ENCODE data around the gene ADARB2.
"Not testable (repeated sequence)": the region's sequence is repeated elsewhere in the genome, so short reads cannot be mapped to it uniquely, and the experiment has no call there.

The ADARB2 gene

GRCh38 chr10:1360558-1361164 is 376.7 kb downstream of the ADARB2 start:
- H3K36me3 ChIP-seq (replicated peaks): no peaks in the 10 kb centered on the region
- in situ Hi-C loops (cut with MboI; ENCODE audit: low sequenced_read_pairs): no loop called here
- DNase-seq (ENCODE audit: low spot score in 2 of 2): no peak
- H3K9me3 ChIP-seq: no peaks in the 10 kb centered on the region
- H3K4me3 ChIP-seq: no peak overlapping the region
- H3K27me3 ChIP-seq (ENCODE audit: low read depth): no peaks in the 10 kb centered on the region
- no peaks in the 10 kb centered on the region; the same call in 1 of the 2 replicates for H3K4me1 ChIP-seq

DNA sequence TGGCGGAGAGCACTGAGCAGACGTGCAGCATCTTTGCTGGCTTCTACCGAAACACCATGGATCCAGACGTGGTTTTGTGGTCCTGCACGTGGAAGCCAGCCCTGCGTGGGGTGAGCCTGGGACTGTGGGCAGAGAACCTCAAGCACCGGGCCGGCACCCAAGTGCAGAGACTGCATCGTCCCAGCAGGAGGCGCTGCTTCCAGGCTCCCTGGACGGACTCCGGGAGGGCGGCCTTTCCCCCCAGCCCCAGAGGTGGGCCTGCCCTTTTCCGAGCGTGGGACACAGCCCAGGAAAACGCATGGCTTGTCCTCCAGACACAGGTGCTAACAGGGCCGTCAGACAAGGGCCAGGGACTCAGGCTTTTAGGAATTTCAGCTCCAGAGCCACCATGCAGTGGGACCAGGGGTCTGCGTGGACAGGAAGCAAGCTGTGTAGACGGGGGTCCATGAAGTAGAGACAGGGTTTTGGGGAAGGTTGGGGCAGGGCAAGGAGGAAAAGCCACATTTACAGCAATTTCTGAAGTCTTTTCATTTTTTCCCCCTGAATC is 377.2 kb downstream of the ADARB2 start:
- no peaks in the 10 kb centered on the region for H3K36me3 ChIP-seq (replicated peaks)
- no peaks in the 10 kb centered on the region for H3K27me3 ChIP-seq (ENCODE audit: low read depth)
- H3K4me3 ChIP-seq: no peak overlapping the region
- DNase-seq (ENCODE audit: low spot score in 2 of 2): peak in 1 of 2 experiments; percentile 47
- H3K4me1 ChIP-seq: no peaks in the 10 kb centered on the region; the same call in 1 of the 2 replicates
- in situ Hi-C loops (cut with MboI; ENCODE audit: low sequenced_read_pairs): no loop called here
- H3K9me3 ChIP-seq: no peaks in the 10 kb centered on the region

- in situ Hi-C loops (cut with MboI; ENCODE audit: low sequenced_read_pairs): no loop called here
- H3K4me3 ChIP-seq: no peak overlapping the region
- no peaks in the 10 kb centered on the region for H3K36me3 ChIP-seq (replicated peaks)
- no peak for DNase-seq (ENCODE audit: low spot score in 2 of 2)
- no peaks in the 10 kb centered on the region for H3K9me3 ChIP-seq
- H3K4me1 ChIP-seq: no peaks in the 10 kb centered on the region; the same call in 1 of the 2 replicates
- H3K27me3 ChIP-seq (ENCODE audit: low read depth): no peaks in the 10 kb centered on the region
Measured at GRCh38 chr10:1359626-1359955, 377.7 kb downstream of the ADARB2 start.

- no peaks in the 10 kb centered on the region; the same call in 1 of the 2 replicates for H3K4me1 ChIP-seq
- H3K4me3 ChIP-seq: no peak overlapping the region
- no peaks in the 10 kb centered on the region for H3K9me3 ChIP-seq
- in situ Hi-C loops (cut with MboI; ENCODE audit: low sequenced_read_pairs): no loop called here
- no peaks in the 10 kb centered on the region for H3K36me3 ChIP-seq (replicated peaks)
- H3K27me3 ChIP-seq (ENCODE audit: low read depth): no peaks in the 10 kb centered on the region
- DNase-seq (ENCODE audit: low spot score in 2 of 2): no peak
Measured at GRCh38 chr10:1358860-1359625, 378.3 kb downstream of the ADARB2 start.

DNA sequence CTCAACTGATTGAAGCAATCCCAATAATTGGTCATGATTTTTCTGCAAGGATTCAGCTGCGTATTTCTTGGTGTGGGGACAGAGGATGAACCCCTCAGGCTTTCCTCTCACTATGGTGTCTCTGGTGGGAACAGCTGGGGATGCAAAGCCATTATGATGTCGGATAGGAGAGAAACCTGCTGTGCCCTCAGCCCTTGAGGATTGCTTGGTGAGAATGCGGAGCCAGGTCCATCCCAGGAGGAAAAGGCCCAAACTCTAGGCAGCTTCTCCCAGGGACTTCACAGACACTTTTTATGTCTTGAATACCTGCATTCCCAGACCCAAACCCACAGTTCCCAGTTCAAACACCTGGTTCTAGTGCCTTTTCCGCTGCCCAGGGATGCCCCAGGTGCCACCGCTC is 379.2 kb downstream of the ADARB2 start:
- Histone ChIP-seq H3K9me3 (no peaks in the 10 kb centered on the region), H3K27me3 (ENCODE audit: low read depth) (no peaks in the 10 kb centered on the region), H3K36me3 (replicated peaks) (no peaks in the 10 kb centered on the region), H3K4me3 (no peak overlapping the region), H3K4me1 (no peaks in the 10 kb centered on the region; the same call in 1 of the 2 replicates)
- DNase-seq (ENCODE audit: low spot score in 2 of 2): no peak
- in situ Hi-C loops (cut with MboI; ENCODE audit: low sequenced_read_pairs): no loop called here

DNA sequence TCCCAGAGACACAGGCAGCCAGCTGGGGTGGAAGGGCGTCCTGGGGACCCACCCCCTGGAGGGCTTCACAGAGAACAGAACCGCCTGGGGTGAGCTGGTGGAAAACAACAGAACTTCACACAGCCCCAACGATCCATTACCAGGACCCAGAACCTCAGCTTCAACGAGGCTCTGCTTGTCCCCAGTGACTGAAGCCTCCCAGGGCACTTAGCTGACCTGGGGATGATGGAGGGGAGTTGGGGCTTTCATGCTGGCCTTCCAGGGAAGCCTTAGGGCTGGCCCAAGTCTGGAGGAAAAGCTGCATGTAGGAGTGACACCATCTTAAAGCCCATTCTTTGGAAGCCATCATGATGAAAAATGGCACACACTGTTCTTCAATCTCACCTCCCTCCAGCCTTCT is 381.0 kb downstream of the ADARB2 start:
- in situ Hi-C loops (cut with MboI; ENCODE audit: low sequenced_read_pairs): no loop called here
- no peaks in the 10 kb centered on the region for H3K36me3 ChIP-seq (replicated peaks)
- H3K9me3 ChIP-seq: no peaks in the 10 kb centered on the region

GRCh38 chr10:1354809-1355710 is 382.3 kb downstream of the ADARB2 start:
- Histone ChIP-seq H3K27me3 (ENCODE audit: low read depth) (no peaks in the 10 kb centered on the region), H3K36me3 (replicated peaks) (no peaks in the 10 kb centered on the region), H3K9me3 (no peaks in the 10 kb centered on the region), H3K4me1 (no peaks in the 10 kb centered on the region), H3K4me3 (no peak overlapping the region)
- in situ Hi-C loops (cut with MboI; ENCODE audit: low sequenced_read_pairs): no loop called here
- DNase-seq (ENCODE audit: low spot score in 2 of 2): no peak

More for the DNA sequence above, 381.0 kb downstream of the ADARB2 start:
- H3K4me1 ChIP-seq: no peaks in the 10 kb centered on the region; the same call in 1 of the 2 replicates
- DNase-seq (ENCODE audit: low spot score in 2 of 2): no peak
- H3K27me3 ChIP-seq (ENCODE audit: low read depth): no peaks in the 10 kb centered on the region
- H3K4me3 ChIP-seq: no peak overlapping the region

DNA sequence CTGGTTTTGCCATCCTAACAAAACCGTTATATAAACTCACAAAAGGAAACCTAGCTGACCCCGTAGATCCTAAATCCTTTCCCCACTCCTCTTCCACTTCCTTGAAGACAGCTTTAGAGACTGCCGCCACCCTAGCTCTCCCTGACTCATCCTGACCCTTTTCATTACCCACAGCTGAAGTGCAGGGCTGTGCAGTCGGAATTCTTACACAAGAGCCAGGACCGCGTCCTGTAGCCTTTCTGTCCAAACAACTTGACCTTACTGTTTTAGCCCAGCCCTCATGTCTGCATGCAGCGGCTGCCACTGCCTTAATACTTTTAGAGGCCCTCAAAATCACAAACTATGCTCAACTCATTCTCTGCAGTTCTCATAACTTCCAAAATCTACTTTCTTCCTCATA is 385.0 kb downstream of the ADARB2 start:
- H3K4me1 ChIP-seq; in situ Hi-C loops (cut with MboI; ENCODE audit: low sequenced_read_pairs); H3K36me3 ChIP-seq (replicated peaks); H3K4me3 ChIP-seq; DNase-seq (ENCODE audit: low spot score in 2 of 2); H3K9me3 ChIP-seq; H3K27me3 ChIP-seq (ENCODE audit: low read depth): not testable (repeated sequence)

- Histone ChIP-seq H3K9me3 (peaks cover 2% of the 10 kb centered on the region; the same call in 1 of the 2 replicates), H3K27me3 (ENCODE audit: low read depth) (no peaks in the 10 kb centered on the region), H3K4me1 (no peaks in the 10 kb centered on the region), H3K4me3 (no peak overlapping the region), H3K36me3 (replicated peaks) (no peaks in the 10 kb centered on the region)
- in situ Hi-C loops (cut with MboI; ENCODE audit: low sequenced_read_pairs): no loop called here
- DNase-seq (ENCODE audit: low spot score in 2 of 2): no peak
Measured at GRCh38 chr10:1348773-1349050, 388.6 kb downstream of the ADARB2 start.

DNA sequence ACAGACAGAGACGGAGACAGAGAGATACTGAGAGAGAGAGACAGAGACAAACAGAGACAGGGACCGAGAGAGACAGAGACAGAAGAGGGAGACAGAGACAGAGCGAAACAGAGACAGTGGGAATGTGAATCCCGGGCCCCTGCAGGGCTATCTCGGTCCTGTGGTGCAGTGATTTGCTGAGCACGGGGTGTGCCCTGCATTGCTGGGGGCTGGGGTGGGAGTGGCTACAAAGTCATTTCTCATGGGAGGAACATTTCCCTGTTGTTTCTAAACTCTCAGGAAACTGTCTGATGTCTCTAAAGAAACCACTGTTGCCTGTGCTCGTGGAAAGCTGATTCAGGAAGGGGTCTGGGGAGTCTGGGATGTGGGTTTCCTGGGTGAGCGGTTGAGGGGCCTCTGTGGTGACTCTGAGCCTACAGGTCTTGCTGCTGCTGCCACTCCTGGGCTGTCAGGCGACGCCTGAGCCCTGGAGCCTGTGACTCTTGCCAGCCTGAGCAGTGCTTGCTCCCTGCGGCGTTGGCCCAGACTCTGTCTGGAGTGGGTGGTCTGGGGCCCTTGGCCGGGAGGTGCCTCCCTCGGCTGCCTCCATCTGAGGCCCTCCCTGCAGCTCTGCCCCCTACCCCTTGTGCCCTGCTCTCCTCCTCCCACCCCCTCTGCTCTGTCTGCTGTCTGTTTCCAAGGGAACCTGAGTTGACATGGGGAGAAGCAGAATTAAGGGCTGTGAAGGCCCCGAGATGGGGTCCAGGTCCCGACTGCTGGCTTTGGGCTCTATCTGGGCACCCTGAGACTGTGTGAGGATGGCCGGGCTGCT is 389.2 kb downstream of the ADARB2 start:
- DNase-seq (ENCODE audit: low spot score in 2 of 2): no peak
- Histone ChIP-seq H3K36me3 (replicated peaks) (no peaks in the 10 kb centered on the region), H3K4me3 (no peak overlapping the region), H3K9me3 (peaks cover 6% of the 10 kb centered on the region; the same call in 1 of the 2 replicates), H3K27me3 (ENCODE audit: low read depth) (no peaks in the 10 kb centered on the region), H3K4me1 (0 out of 2 replicates have a peak, but pooled peaks cover 2% of the 10 kb centered on the region)
- in situ Hi-C loops (cut with MboI; ENCODE audit: low sequenced_read_pairs): no loop called here

GRCh38 chr10:1347525-1347924 is 389.8 kb downstream of the ADARB2 start:
- Histone ChIP-seq H3K27me3 (ENCODE audit: low read depth) (no peaks in the 10 kb centered on the region), H3K36me3 (replicated peaks) (no peaks in the 10 kb centered on the region), H3K4me1 (peaks cover 6% of the 10 kb centered on the region), H3K4me3 (no peak overlapping the region), H3K9me3 (peaks cover 6% of the 10 kb centered on the region; the same call in 1 of the 2 replicates)
- DNase-seq (ENCODE audit: low spot score in 2 of 2): no peak
- in situ Hi-C loops (cut with MboI; ENCODE audit: low sequenced_read_pairs): no loop called here

GRCh38 chr10:1346201-1346600 is 391.1 kb downstream of the ADARB2 start:
- Histone ChIP-seq H3K4me1 (peaks cover 13% of the 10 kb centered on the region), H3K27me3 (ENCODE audit: low read depth) (no peaks in the 10 kb centered on the region), H3K9me3 (peaks cover 6% of the 10 kb centered on the region; the same call in 1 of the 2 replicates), H3K4me3 (no peak overlapping the region), H3K36me3 (replicated peaks) (no peaks in the 10 kb centered on the region)
- in situ Hi-C loops (cut with MboI; ENCODE audit: low sequenced_read_pairs): no loop called here
- DNase-seq (ENCODE audit: low spot score in 2 of 2): no peak

DNA sequence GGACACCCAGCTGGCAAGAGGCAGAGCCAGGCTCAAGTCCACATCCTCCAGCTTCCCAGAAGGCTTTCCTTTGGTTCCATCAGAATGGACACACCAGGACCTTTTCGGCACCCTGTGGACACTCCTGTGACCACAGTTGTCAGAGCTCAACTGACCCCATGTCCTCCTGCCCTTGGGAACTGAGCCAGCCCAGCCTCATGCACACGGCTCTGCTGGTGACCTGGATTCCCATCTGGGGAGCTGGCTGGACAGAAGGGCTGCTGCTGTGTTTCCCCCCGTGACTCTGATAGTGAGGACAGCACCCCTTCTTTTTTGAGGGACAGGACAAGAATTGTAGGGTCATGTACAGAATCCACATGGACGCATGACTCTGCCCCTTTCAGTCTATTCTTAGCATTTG is 392.0 kb downstream of the ADARB2 start:
- peaks cover 13% of the 10 kb centered on the region for H3K4me1 ChIP-seq
- DNase-seq (ENCODE audit: low spot score in 2 of 2): no peak
- in situ Hi-C loops (cut with MboI; ENCODE audit: low sequenced_read_pairs): no loop called here
- H3K9me3 ChIP-seq: peaks cover 6% of the 10 kb centered on the region; the same call in 1 of the 2 replicates
- no peaks in the 10 kb centered on the region for H3K36me3 ChIP-seq (replicated peaks)
- no peaks in the 10 kb centered on the region for H3K27me3 ChIP-seq (ENCODE audit: low read depth)
- no peak overlapping the region for H3K4me3 ChIP-seq

All from HAP-1 (cell line).